Progenitor cell of endocrine pancreas (in vitro differentiated cells): ENCODE results near the gene WDFY1. TPM values are rescaled to one million over a fixed set of nuclear protein-coding genes. Genes with fewer than 3 reads are reported as not detected.

Source experiments
- DNase-seq: peaks from one replicate; pipeline ENCODE4 v3.0.0; 2021; ENCODE audit warnings: low spot score; ENCODE audit not compliant: unreplicated experiment
- H3K27ac Mint-ChIP-seq: 2 replicates; pipeline ENCODE4 v1.8.0; 2021; ENCODE audit warnings: mild to moderate bottlenecking, moderate library complexity, mixed read lengths
- H3K27me3 Mint-ChIP-seq: 2 replicates; pipeline ENCODE4 v1.8.0; 2021; ENCODE audit warnings: mixed read lengths
- H3K36me3 Mint-ChIP-seq: 2 replicates; pipeline ENCODE4 v1.8.0; 2022; ENCODE audit warnings: mixed read lengths; ENCODE audit not compliant: insufficient read depth
- H3K4me1 Mint-ChIP-seq: 2 replicates; pipeline ENCODE4 v1.8.0; 2021; ENCODE audit warnings: low read depth, mixed read lengths
- H3K4me3 Mint-ChIP-seq: 2 replicates; pipeline ENCODE4 v1.8.0; 2021; ENCODE audit warnings: low read depth, mild to moderate bottlenecking, moderate library complexity, mixed read lengths
- H3K9me3 Mint-ChIP-seq: 2 replicates; pipeline ENCODE4 v1.8.0; 2021; ENCODE audit warnings: low read depth, mixed read lengths
- total RNA-seq: library from RNA; stranded (reverse); gene quantifications from 2 replicates; pipeline ENCODE4 v1.2.1, GENCODE V29; 2021
- TF ChIP-seq, protein P1 (sequence below): fragments of 200-600 bp; sonication (generic); IDR thresholded peaks from one replicate; pipeline ENCODE4 v1.5.0; 2021; ENCODE audit warnings: antibody characterized with exemption, mild to moderate bottlenecking; ENCODE audit not compliant: unreplicated experiment

The WDFY1 gene
- total RNA-seq, 1 donor from 2014 or later, result 52.3 TPM

GRCh38 chr2:223896833-223897311 is 48.3 kb downstream of the WDFY1 start:
- TF ChIP-seq, protein P1, sequence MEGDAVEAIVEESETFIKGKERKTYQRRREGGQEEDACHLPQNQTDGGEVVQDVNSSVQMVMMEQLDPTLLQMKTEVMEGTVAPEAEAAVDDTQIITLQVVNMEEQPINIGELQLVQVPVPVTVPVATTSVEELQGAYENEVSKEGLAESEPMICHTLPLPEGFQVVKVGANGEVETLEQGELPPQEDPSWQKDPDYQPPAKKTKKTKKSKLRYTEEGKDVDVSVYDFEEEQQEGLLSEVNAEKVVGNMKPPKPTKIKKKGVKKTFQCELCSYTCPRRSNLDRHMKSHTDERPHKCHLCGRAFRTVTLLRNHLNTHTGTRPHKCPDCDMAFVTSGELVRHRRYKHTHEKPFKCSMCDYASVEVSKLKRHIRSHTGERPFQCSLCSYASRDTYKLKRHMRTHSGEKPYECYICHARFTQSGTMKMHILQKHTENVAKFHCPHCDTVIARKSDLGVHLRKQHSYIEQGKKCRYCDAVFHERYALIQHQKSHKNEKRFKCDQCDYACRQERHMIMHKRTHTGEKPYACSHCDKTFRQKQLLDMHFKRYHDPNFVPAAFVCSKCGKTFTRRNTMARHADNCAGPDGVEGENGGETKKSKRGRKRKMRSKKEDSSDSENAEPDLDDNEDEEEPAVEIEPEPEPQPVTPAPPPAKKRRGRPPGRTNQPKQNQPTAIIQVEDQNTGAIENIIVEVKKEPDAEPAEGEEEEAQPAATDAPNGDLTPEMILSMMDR, result no peak
- peaks cover 7% of the 10 kb centered on the region for H3K4me1 Mint-ChIP-seq
- H3K36me3 Mint-ChIP-seq, result peaks cover 28% of the 10 kb centered on the region
- H3K27me3 Mint-ChIP-seq, result no peaks in the 10 kb centered on the region
- no peak overlapping the region for H3K27ac Mint-ChIP-seq
- DNase-seq, result no peak
- no peak overlapping the region for H3K4me3 Mint-ChIP-seq
- H3K9me3 Mint-ChIP-seq, result no peaks in the 10 kb centered on the region

GRCh38 chr2:223894968-223895367 is 50.2 kb downstream of the WDFY1 start:
- peaks cover 26% of the 10 kb centered on the region for H3K36me3 Mint-ChIP-seq

GRCh38 chr2:223894009-223894408 is 51.1 kb downstream of the WDFY1 start:
- Mint-ChIP-seq H3K9me3 (peaks cover 7% of the 10 kb centered on the region), H3K36me3 (peaks cover 33% of the 10 kb centered on the region), H3K27ac (no peak overlapping the region), H3K4me3 (no peak overlapping the region), H3K4me1 (peaks cover 7% of the 10 kb centered on the region), H3K27me3 (no peaks in the 10 kb centered on the region)
- TF ChIP-seq, protein P1, result no peak
- DNase-seq, result no peak

More at GRCh38 chr2:223894968-223895367, 50.2 kb downstream of the WDFY1 start:
- peaks cover 7% of the 10 kb centered on the region for H3K4me1 Mint-ChIP-seq
- DNase-seq, result no peak
- no peaks in the 10 kb centered on the region for H3K9me3 Mint-ChIP-seq
- H3K4me3 Mint-ChIP-seq, result no peak overlapping the region
- TF ChIP-seq, protein P1, result no peak
- H3K27ac Mint-ChIP-seq, result peak overlapping the region; percentile 29
- H3K27me3 Mint-ChIP-seq, result no peaks in the 10 kb centered on the region

DNA sequence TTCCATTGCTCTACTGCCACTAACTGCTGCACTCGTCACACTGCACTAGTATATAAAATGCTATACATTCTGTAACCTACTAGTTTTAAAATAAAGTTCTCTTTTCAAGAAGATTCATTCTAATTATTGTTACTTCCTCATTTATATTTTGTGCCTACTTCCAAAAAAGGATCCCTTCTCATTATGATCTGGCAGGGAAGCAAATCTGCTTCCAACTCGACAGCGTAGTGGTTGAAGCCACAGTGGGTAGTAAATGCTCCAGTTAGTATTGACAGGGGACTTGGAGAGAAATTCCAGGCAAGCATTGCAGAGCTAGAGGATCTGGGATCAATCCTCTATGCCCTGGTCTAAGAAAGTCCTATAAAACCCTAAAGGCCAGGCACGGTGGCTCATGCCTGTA is 54.4 kb downstream of the WDFY1 start:
- TF ChIP-seq, protein P1, result no peak
- Mint-ChIP-seq H3K36me3 (peaks cover 32% of the 10 kb centered on the region), H3K4me1 (peaks cover 7% of the 10 kb centered on the region), H3K27me3 (no peaks in the 10 kb centered on the region), H3K27ac (no peak overlapping the region), H3K9me3 (peaks cover 7% of the 10 kb centered on the region), H3K4me3 (no peak overlapping the region)
- DNase-seq, result no peak

GRCh38 chr2:223889229-223889628 is 55.9 kb downstream of the WDFY1 start:
- TF ChIP-seq, protein P1, result no peak
- no peaks in the 10 kb centered on the region for H3K4me1 Mint-ChIP-seq
- H3K36me3 Mint-ChIP-seq, result peaks cover 31% of the 10 kb centered on the region
- no peak for DNase-seq
- H3K27ac Mint-ChIP-seq, result no peak overlapping the region
- H3K4me3 Mint-ChIP-seq, result no peak overlapping the region
- no peaks in the 10 kb centered on the region for H3K27me3 Mint-ChIP-seq
- H3K9me3 Mint-ChIP-seq, result peaks cover 7% of the 10 kb centered on the region
